HepG2 (cell line): Measurements from ENCODE around the gene HIPK2. TPM values are rescaled to one million over a fixed set of nuclear protein-coding genes. Genes with fewer than 3 reads are reported as not detected.

ENCODE experiments used
- ATAC-seq: fragments of 200-7000 bp; cut with Tn5 transposase; 3 replicates; pipeline ENCODE4 v1.9.1; 2020; ENCODE audit warnings: mild to moderate bottlenecking, moderate library complexity
- BruUV-seq: library from RNA; stranded (reverse); fragments of 400-500 nt; replicated peaks from 2 replicates; lab custom pipeline; 2021; lab: Mats Ljungman, UMichigan
- CTCF ChIA-PET: fragments of 300-600 bp; formaldehyde crosslinking; extraction: SDS; loops from one replicate; lab custom pipeline; 2021; ENCODE audit warnings: low total read pairs, inconsistent platforms, low intra/inter-chr PET ratio; lab: Yijun Ruan, JAX
- POLR2A ChIA-PET: fragments of 350-600 bp; sonication (Branson Sonifier 250); formaldehyde crosslinking; loops from one replicate; lab custom pipeline; 2020; ENCODE audit warnings: antibody characterized with exemption, inconsistent platforms; lab: Yijun Ruan, JAX
- DNase-seq: peaks from one replicate; pipeline ENCODE4 v3.0.0-alpha.2; 2015; ENCODE audit warnings: low spot score
- FAIRE-seq: peaks from 3 replicates; lab custom pipeline; 2011; peaks lifted over from hg19 to GRCh38; lab: Jason Lieb, UNC
- H2AFZ ChIP-seq: one replicate; pipeline ENCODE4 v1.6.1; 2011; ENCODE audit warnings: low read length, inconsistent platforms
- H3K27ac ChIP-seq: fragments of 300-600 bp; 3 replicates; pipeline ENCODE4 v1.8.0; 2011; ENCODE audit warnings: mixed run types, mild to moderate bottlenecking, mixed read lengths, low read length, inconsistent platforms; ENCODE audit not compliant: insufficient read depth; ENCODE audit errors: extremely low read length
- H3K27me3 ChIP-seq, 2 experiments: fragments of 200-600 bp in 1 of 2; 2 replicates in 1 of 2; 3 replicates in 1 of 2; pipeline versions ENCODE4 v1.6.0 to v1.8.0; 2011; ENCODE audit warnings: low read length in 2 of 2, mild to moderate bottlenecking in 2 of 2, moderate library complexity in 2 of 2, inconsistent platforms in 1 of 2; ENCODE audit not compliant: insufficient read depth in 2 of 2, control insufficient read depth in 1 of 2
- H3K36me3 ChIP-seq, 2 experiments: fragments of 200-600 bp in 1 of 2; replicated peaks in 1 of 2; 2 replicates in 1 of 2; 3 replicates in 1 of 2; pipeline versions ENCODE4 v1.5.1 to v1.8.0; 2011; ENCODE audit warnings: low read length in 2 of 2, inconsistent platforms in 1 of 2; ENCODE audit not compliant: insufficient read depth in 2 of 2, control insufficient read depth in 1 of 2
- H3K4me1 ChIP-seq: 2 replicates; pipeline ENCODE4 v1.5.1; 2012; ENCODE audit warnings: low read length, inconsistent platforms; ENCODE audit not compliant: insufficient read depth
- H3K4me2 ChIP-seq: 2 replicates; pipeline ENCODE4 v1.6.0; 2011; ENCODE audit warnings: low read depth, low read length, inconsistent platforms
- H3K4me3 ChIP-seq, 3 experiments: fragments of 200-600 bp in 1 of 3; sonication (generic), shearing (Covaris generic) in 1 of 3; replicated peaks in 1 of 3; 2 replicates each; pipeline ENCODE4 v1.5.1; 2011 to 2016; ENCODE audit warnings: low read length in 3 of 3, inconsistent platforms in 2 of 3, low read depth in 2 of 3, mild to moderate bottlenecking in 2 of 3, control low read depth in 1 of 3, mixed read lengths in 1 of 3; ENCODE audit not compliant: insufficient read depth in 1 of 3
- H3K79me2 ChIP-seq: one replicate; pipeline ENCODE4 v1.6.1; 2011; ENCODE audit warnings: low read length, inconsistent platforms; ENCODE audit not compliant: insufficient read depth
- H3K9ac ChIP-seq: 2 replicates; pipeline ENCODE4 v1.6.0; 2011; ENCODE audit warnings: mild to moderate bottlenecking, low read depth, low read length, inconsistent platforms; ENCODE audit not compliant: insufficient read depth
- H3K9me3 ChIP-seq: 2 replicates; pipeline ENCODE4 v1.5.1; 2012; ENCODE audit warnings: mild to moderate bottlenecking, low read length
- H4K20me1 ChIP-seq: 2 replicates; pipeline ENCODE4 v1.6.0; 2011; ENCODE audit warnings: inconsistent platforms, mild to moderate bottlenecking, low read length, moderate library complexity; ENCODE audit not compliant: insufficient read depth
- AGO2 ChIP-seq: fragments of 200-400 bp; formaldehyde crosslinking; optimal IDR thresholded peaks from 2 replicates; pipeline ENCODE3; 2017; ENCODE audit warnings: mild to moderate bottlenecking, low read depth, low read length, moderate library complexity
- RBM22 ChIP-seq: fragments of 200-400 bp; formaldehyde crosslinking; optimal IDR thresholded peaks from 2 replicates; pipeline ENCODE3; 2017; ENCODE audit warnings: mild to moderate bottlenecking, low read length, moderate library complexity
- ZNF605 ChIP-seq: sonication (generic); formaldehyde crosslinking; IDR thresholded peaks from 2 replicates; pipeline ENCODE4 v1.8.0; 2022; ENCODE audit warnings: mild to moderate bottlenecking, missing genetic modification reagents
- WGBS: methylation state at CpG from one replicate; pipeline ENCODE4 v1.1.6; 2017; ENCODE audit warnings: low lambda C conversion rate; 5-methylcytosine and 5-hydroxymethylcytosine counted together
- in situ Hi-C: cut with HindIII; loops from 2 replicates; pipeline ENCODE4 v1.10.0; 2017; ENCODE audit warnings: low pct_unique_long_range_greater_than_20kb; ENCODE audit not compliant: extremely low pct_ligation_motif_present
- intact Hi-C: fragments of 100-400 bp; cut with micrococcal nuclease; formaldehyde crosslinking; loops from one replicate; pipeline ENCODE4 v1.10.0; 2022; ENCODE audit not compliant: unreplicated experiment
- polyA plus RNA-seq, 8 experiments: library from polyadenylated mRNA; depleted of rRNA in 3 of 8; stranded (reverse) in 7 of 8; unstranded in 1 of 8; fragments of >200 nt; fragmentation: Illumina TruSeq in 4 of 8; extraction: Trizol in 4 of 8; gene quantifications; 2 replicates each; pipeline versions ENCODE4 v1.2.1 to v1.2.3, GENCODE V29; 2011 to 2016; ENCODE audit warnings: low read depth in 4 of 8, missing spikeins in 1 of 8, mixed read lengths in 1 of 8; ENCODE audit not compliant: insufficient read depth in 1 of 8
- total RNA-seq, 5 experiments: library from RNA; depleted of rRNA; stranded (reverse); fragments of >200 nt; fragmentation: Illumina TruSeq; extraction: Trizol; gene quantifications; 2 replicates each; pipeline ENCODE4 v1.2.3, GENCODE V29; 2016; ENCODE audit warnings: low read depth in 1 of 5
- TF ChIP-seq, protein P1 (sequence below): fragments of 450-650 bp; IDR thresholded peaks from 2 replicates; pipeline ENCODE4 v1.6.1; 2017; ENCODE audit warnings: mild to moderate bottlenecking

HIPK2 gene
- total and polyA plus RNA-seq, 2 of the 13 experiments (the other 11 are each of a cell fraction or from before 2014, with no cell fraction given), result 14.4 to 20.2 TPM

DNA sequence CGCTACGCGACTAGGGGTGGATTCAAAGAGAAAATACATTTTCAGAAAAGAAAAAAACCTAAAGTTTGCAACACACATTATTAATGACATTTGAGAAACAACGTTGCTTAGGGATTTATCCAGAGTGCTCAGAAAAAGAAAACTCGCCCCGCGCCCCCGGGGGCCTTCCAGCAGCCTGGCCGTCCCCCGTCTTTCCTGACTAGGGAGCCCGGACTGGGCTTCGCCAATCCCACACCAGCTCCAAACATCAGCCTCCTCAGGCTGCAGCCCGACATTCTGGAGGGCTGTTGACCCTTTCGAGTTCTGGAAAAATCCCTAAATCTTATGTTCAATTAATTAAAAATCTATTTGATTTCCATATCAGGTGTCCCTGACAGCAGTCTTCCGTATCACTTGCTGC, 205.7 kb downstream of the HIPK2 start:
- POLR2A ChIA-PET, result no interaction called here
- no peak for FAIRE-seq

DNA sequence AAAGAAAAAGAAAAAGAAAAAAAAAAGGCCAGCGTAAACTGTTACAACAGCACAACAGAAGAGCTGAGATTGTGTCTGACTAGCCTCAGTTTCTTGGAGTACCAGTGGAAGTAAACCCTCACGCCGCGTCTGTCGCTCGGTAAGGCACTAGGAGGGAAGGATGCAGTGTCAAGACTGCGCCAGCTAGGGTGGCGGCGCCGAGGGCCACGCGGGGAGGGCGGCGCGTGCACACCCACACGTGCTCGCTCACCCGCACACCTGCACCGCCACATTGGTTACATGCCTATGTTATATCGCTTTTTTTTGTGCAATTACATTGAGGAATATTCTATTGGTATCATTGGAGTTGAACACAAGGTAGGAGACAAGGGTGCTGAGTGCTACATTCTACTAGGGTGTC, 206.1 kb downstream of the HIPK2 start:
- no peak overlapping the region for H3K9ac ChIP-seq
- peaks cover 16% of the 10 kb centered on the region; the same call in 1 of the 2 replicates for H3K4me1 ChIP-seq
- no peak overlapping the region for H3K4me3 ChIP-seq
- peaks cover 3% of the 10 kb centered on the region; the same call in 1 of the 2 replicates for H4K20me1 ChIP-seq
- H3K9me3 ChIP-seq, result no peaks in the 10 kb centered on the region
- FAIRE-seq, result no peak
- no peak overlapping the region for H3K27ac ChIP-seq
- H2AFZ ChIP-seq, result no peak overlapping the region
- no peaks in the 10 kb centered on the region for H3K27me3 ChIP-seq
- in situ Hi-C loops, result no loop called here
- H3K4me2 ChIP-seq, result no peak overlapping the region
- intact Hi-C loops, result no loop called here
- TF ChIP-seq AGO2, result peak; percentile 86
- TF ChIP-seq, protein P1, sequence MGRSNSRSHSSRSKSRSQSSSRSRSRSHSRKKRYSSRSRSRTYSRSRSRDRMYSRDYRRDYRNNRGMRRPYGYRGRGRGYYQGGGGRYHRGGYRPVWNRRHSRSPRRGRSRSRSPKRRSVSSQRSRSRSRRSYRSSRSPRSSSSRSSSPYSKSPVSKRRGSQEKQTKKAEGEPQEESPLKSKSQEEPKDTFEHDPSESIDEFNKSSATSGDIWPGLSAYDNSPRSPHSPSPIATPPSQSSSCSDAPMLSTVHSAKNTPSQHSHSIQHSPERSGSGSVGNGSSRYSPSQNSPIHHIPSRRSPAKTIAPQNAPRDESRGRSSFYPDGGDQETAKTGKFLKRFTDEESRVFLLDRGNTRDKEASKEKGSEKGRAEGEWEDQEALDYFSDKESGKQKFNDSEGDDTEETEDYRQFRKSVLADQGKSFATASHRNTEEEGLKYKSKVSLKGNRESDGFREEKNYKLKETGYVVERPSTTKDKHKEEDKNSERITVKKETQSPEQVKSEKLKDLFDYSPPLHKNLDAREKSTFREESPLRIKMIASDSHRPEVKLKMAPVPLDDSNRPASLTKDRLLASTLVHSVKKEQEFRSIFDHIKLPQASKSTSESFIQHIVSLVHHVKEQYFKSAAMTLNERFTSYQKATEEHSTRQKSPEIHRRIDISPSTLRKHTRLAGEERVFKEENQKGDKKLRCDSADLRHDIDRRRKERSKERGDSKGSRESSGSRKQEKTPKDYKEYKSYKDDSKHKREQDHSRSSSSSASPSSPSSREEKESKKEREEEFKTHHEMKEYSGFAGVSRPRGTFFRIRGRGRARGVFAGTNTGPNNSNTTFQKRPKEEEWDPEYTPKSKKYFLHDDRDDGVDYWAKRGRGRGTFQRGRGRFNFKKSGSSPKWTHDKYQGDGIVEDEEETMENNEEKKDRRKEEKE, result no peak
- no peak for ATAC-seq
- no TSS peak for BruUV-seq
- 98% methylated on average over 20 of the region's 20 CpGs for WGBS
- no peaks in the 10 kb centered on the region for H3K79me2 ChIP-seq
- ChIA-PET CTCF (no interaction called here), POLR2A (no interaction called here)
- DNase-seq, result no peak
- peaks cover 11 to 43% of the 10 kb centered on the region in 2 experiments; a peak in 4 of 5 replicates for H3K36me3 ChIP-seq

More for the DNA sequence above, 205.7 kb downstream of the HIPK2 start:
- Histone ChIP-seq H3K4me1 (peaks cover 13% of the 10 kb centered on the region; the same call in 1 of the 2 replicates), H3K9me3 (no peaks in the 10 kb centered on the region), H3K36me3 (peaks cover 13 to 43% of the 10 kb centered on the region in 2 experiments; a peak in 4 of 5 replicates), H2AFZ (no peak overlapping the region), H3K4me3 (no peak overlapping the region), H4K20me1 (peaks cover 3% of the 10 kb centered on the region; the same call in 1 of the 2 replicates), H3K27ac (no peak overlapping the region), H3K27me3 (no peaks in the 10 kb centered on the region), H3K4me2 (no peak overlapping the region), H3K9ac (no peak overlapping the region), H3K79me2 (no peaks in the 10 kb centered on the region)
- DNase-seq, result no peak
- no peak for ATAC-seq
- TSS peak; percentile 31 for BruUV-seq
- TF ChIP-seq ZNF605 (CRISPR knock-in tag) (no peak), RBM22 (peak; percentile 25)
- CTCF ChIA-PET, result no interaction called here
- intact Hi-C loops, result no loop called here
- 96% methylated on average over 15 of the region's 15 CpGs for WGBS
- in situ Hi-C loops, result no loop called here
